PC-9 (cell line): Measurements from ENCODE around the gene RHOB. TPM values are rescaled to one million over a fixed set of nuclear protein-coding genes. Genes with fewer than 3 reads are reported as not detected.
"Not testable (repeated sequence)": the region's sequence is repeated elsewhere in the genome, so short reads cannot be mapped to it uniquely, and the experiment has no call there.

Experiments used
- BruUV-seq: library from RNA; stranded (reverse); fragments of 400-500 nt; replicated peaks from 2 replicates; lab custom pipeline; 2021; lab: Mats Ljungman, UMichigan
- CTCF ChIA-PET: fragments of 300-600 bp; sonication (Branson Sonifier 250); formaldehyde crosslinking; loops from one replicate; lab custom pipeline; 2022; ENCODE audit warnings: antibody characterized with exemption; lab: Charles Lee
- POLR2A ChIA-PET: fragments of 300-600 bp; sonication (Branson Sonifier 250); formaldehyde crosslinking; loops from one replicate; lab custom pipeline; 2022; ENCODE audit warnings: antibody characterized with exemption; ENCODE audit not compliant: unreplicated experiment; lab: Charles Lee
- DNase-seq, 2 experiments: peaks; one replicate each; pipeline versions ENCODE4 v3.0.0 to v3.0.0-alpha.2; 2015 to 2022; ENCODE audit warnings: mixed read lengths in 1 of 2
- H2AFZ ChIP-seq: fragments of 200-600 bp; sonication (generic); 2 replicates; pipeline ENCODE4 v1.8.1; 2017; ENCODE audit warnings: antibody characterized with exemption
- H3F3A ChIP-seq: fragments of 200-600 bp; sonication (generic); 2 replicates; pipeline ENCODE4 v1.8.1; 2017; ENCODE audit warnings: antibody characterized with exemption, mild to moderate bottlenecking, low read depth; ENCODE audit not compliant: insufficient read depth
- H3K27ac ChIP-seq: fragments of 200-600 bp; sonication (generic); 2 replicates; pipeline ENCODE4 v1.6.1; 2016; ENCODE audit warnings: mixed run types
- H3K27me3 ChIP-seq: fragments of 200-600 bp; sonication (generic); 2 replicates; pipeline ENCODE4 v1.6.1; 2016; ENCODE audit warnings: low read depth, mixed run types; ENCODE audit not compliant: insufficient read depth
- H3K36me3 ChIP-seq: fragments of 200-600 bp; sonication (generic); 2 replicates; pipeline ENCODE4 v1.6.1; 2016; ENCODE audit warnings: low read depth, mixed run types
- H3K4me1 ChIP-seq: fragments of 200-600 bp; sonication (generic); replicated peaks from 2 replicates; pipeline ENCODE4 v1.6.1; 2016; ENCODE audit warnings: mixed run types; ENCODE audit not compliant: insufficient read depth
- H3K4me2 ChIP-seq: fragments of 200-600 bp; sonication (generic); 2 replicates; pipeline ENCODE4 v1.6.1; 2017; ENCODE audit warnings: mixed run types
- H3K4me3 ChIP-seq: fragments of 200-600 bp; sonication (generic); 2 replicates; pipeline ENCODE4 v1.6.1; 2016; ENCODE audit warnings: mixed run types
- H3K79me2 ChIP-seq: fragments of 200-600 bp; sonication (generic); 2 replicates; pipeline ENCODE4 v1.6.1; 2017; ENCODE audit warnings: low read depth, mixed run types
- H3K9me2 ChIP-seq: fragments of 200-600 bp; sonication (generic); 2 replicates; pipeline ENCODE4 v1.8.1; 2017; ENCODE audit warnings: mild to moderate bottlenecking; ENCODE audit not compliant: insufficient read depth
- H3K9me3 ChIP-seq: fragments of 200-600 bp; sonication (generic); 2 replicates; pipeline ENCODE4 v1.8.1; 2016; ENCODE audit warnings: low read depth; ENCODE audit not compliant: insufficient read depth
- H4K20me1 ChIP-seq: fragments of 200-600 bp; sonication (generic); 2 replicates; pipeline ENCODE4 v1.8.1; 2017; ENCODE audit not compliant: insufficient read depth
- CTCF ChIP-seq: fragments of 200-600 bp; sonication (generic); conservative IDR thresholded peaks from 2 replicates; pipeline ENCODE4 v1.6.1; 2017; ENCODE audit warnings: mixed run types, antibody characterized with exemption, mild to moderate bottlenecking, moderate library complexity
- EZH2 ChIP-seq: fragments of 200-600 bp; sonication (generic); IDR thresholded peaks from 2 replicates; pipeline ENCODE4 v1.8.0; 2017; ENCODE audit warnings: antibody characterized with exemption, low read depth
- intact Hi-C: fragments of 100-400 bp; cut with micrococcal nuclease; formaldehyde crosslinking; loops from one replicate; pipeline ENCODE4 v1.10.0; 2022; ENCODE audit not compliant: unreplicated experiment
- total RNA-seq: library from RNA; stranded (reverse); gene quantifications from 2 replicates; pipeline ENCODE4 v1.2.3, GENCODE V29; 2021

The RHOB gene
- total RNA-seq, 1 experiment from 2014 or later: 39.3 TPM

- intact Hi-C loops: no loop called here
- Histone ChIP-seq H3K9me3 (no peaks in the 10 kb centered on the region), H3K4me2 (no peak overlapping the region), H3K36me3 (no peaks in the 10 kb centered on the region), H2AFZ (no peak overlapping the region), H3K27me3 (no peaks in the 10 kb centered on the region), H3F3A (no peaks in the 10 kb centered on the region), H4K20me1 (no peaks in the 10 kb centered on the region), H3K9me2 (no peaks in the 10 kb centered on the region), H3K4me3 (no peak overlapping the region), H3K79me2 (no peaks in the 10 kb centered on the region), H3K27ac (no peak overlapping the region), H3K4me1 (peaks cover 17% of the 10 kb centered on the region)
- TF ChIP-seq CTCF (no peak), EZH2 (no peak)
- ChIA-PET POLR2A (interaction anchor here (0.6 to 0.7 kb wide), 2 partner anchors 112 to 931 kb away, joined by 6 to 11 read pairs; no protein-coding TSS in a partner anchor), CTCF (no interaction called here)
- BruUV-seq: no TSS peak
- no peak for DNase-seq
These were observed 10.0 kb downstream of the RHOB start for GRCh38 chr2:20456636-20457426.

GRCh38 chr2:20457661-20458630 lies 11.1 kb downstream of the RHOB start:
- no peaks in the 10 kb centered on the region for H3F3A ChIP-seq
- H3K36me3 ChIP-seq: no peaks in the 10 kb centered on the region
- BruUV-seq: no TSS peak
- CTCF ChIA-PET: interaction anchor here (1.1 kb wide), 1 partner anchor 9 kb away, joined by 21 read pairs; no protein-coding TSS in a partner anchor
- POLR2A ChIA-PET: no interaction called here
- no peaks in the 10 kb centered on the region for H4K20me1 ChIP-seq
- TF ChIP-seq EZH2: no peak
- TF ChIP-seq CTCF: no peak
- no peaks in the 10 kb centered on the region for H3K27me3 ChIP-seq
- no peak for DNase-seq
- intact Hi-C loops: no loop called here
- no peaks in the 10 kb centered on the region; the same call in 1 of the 2 replicates for H3K9me3 ChIP-seq
- H3K27ac ChIP-seq: no peak overlapping the region
- no peaks in the 10 kb centered on the region for H3K9me2 ChIP-seq
- H3K4me2 ChIP-seq: no peak overlapping the region
- H3K79me2 ChIP-seq: no peaks in the 10 kb centered on the region
- H3K4me3 ChIP-seq: no peak overlapping the region
- H3K4me1 ChIP-seq: peaks cover 17% of the 10 kb centered on the region
- H2AFZ ChIP-seq: no peak overlapping the region

- H3K36me3 ChIP-seq, H4K20me1 ChIP-seq, H3F3A ChIP-seq, intact Hi-C loops, H3K79me2 ChIP-seq, H3K27me3 ChIP-seq, POLR2A ChIA-PET, H3K9me3 ChIP-seq, DNase-seq, H3K4me3 ChIP-seq, H3K27ac ChIP-seq, H3K9me2 ChIP-seq, BruUV-seq: not testable (repeated sequence)
- peak overlapping the region; percentile 21; the same call in 1 of the 2 replicates for H2AFZ ChIP-seq
- H3K4me1 ChIP-seq: peaks cover 17% of the 10 kb centered on the region
- peak overlapping the region; percentile 28; the same call in 1 of the 2 replicates for H3K4me2 ChIP-seq
- CTCF ChIA-PET: interaction anchor here (1.1 kb wide), 1 partner anchor 10 kb away, joined by 21 read pairs; no protein-coding TSS in a partner anchor
These were observed 12.0 kb downstream of the RHOB start for GRCh38 chr2:20458737-20459484.
